ENCODE results near the gene ELMO1.

DNA sequence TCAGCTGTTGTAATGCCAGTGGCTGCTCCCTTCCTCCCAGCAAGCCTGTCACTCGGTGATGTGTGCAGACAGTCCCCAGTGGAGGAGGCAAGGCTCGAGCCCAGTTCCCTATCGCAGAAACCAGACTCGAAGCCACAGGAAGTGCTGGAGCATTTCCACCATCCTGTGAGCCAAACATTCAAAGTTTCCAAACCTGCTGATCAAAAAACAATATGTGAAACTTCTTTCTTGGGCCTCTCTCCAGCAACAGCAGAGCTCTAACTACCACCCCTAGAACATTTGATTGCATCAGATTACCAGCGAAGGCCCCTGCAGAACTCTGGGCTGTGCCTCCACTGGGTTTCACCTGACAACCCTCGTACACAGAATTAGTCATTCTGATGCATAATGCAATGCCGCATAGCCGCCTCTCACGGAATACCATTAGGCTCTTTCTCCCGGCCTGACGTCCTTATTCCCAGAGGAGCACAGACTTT is 94.0 kb downstream of the ELMO1 start:
- TF ChIP-seq, protein P1, sequence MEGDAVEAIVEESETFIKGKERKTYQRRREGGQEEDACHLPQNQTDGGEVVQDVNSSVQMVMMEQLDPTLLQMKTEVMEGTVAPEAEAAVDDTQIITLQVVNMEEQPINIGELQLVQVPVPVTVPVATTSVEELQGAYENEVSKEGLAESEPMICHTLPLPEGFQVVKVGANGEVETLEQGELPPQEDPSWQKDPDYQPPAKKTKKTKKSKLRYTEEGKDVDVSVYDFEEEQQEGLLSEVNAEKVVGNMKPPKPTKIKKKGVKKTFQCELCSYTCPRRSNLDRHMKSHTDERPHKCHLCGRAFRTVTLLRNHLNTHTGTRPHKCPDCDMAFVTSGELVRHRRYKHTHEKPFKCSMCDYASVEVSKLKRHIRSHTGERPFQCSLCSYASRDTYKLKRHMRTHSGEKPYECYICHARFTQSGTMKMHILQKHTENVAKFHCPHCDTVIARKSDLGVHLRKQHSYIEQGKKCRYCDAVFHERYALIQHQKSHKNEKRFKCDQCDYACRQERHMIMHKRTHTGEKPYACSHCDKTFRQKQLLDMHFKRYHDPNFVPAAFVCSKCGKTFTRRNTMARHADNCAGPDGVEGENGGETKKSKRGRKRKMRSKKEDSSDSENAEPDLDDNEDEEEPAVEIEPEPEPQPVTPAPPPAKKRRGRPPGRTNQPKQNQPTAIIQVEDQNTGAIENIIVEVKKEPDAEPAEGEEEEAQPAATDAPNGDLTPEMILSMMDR (IDR thresholded peaks at IDR 0.05) = no peak
- no peak for TF ChIP-seq POLR2A (IDR thresholded peaks at IDR 0.05)

Measured in adrenal gland (tissue), 5 donors.